HepG2 (cell line): ENCODE data around the gene SOX13.
A peak's percentile ranks its signal among the peaks of the same experiment; 100 is the strongest.

Experiments used
- EZH2 ChIP-seq: conservative IDR thresholded peaks from 2 replicates; pipeline ENCODE4 v1.6.1; 2012; ENCODE audit warnings: mild to moderate bottlenecking, low read depth, low read length, moderate library complexity
- GMEB2 ChIP-seq: IDR thresholded peaks from 2 replicates; pipeline ENCODE4 v1.6.1; 2016; ENCODE audit warnings: missing biosample characterization, missing genetic modification reagents, low read depth
- MAFK ChIP-seq, 2 experiments: IDR thresholded peaks in 1 of 2; conservative IDR thresholded peaks in 1 of 2; 2 replicates each; pipeline ENCODE4 v1.6.1; 2011; ENCODE audit warnings: improper control_type of control experiment in 2 of 2, low read length in 2 of 2
- MAX ChIP-seq: IDR thresholded peaks from 2 replicates; pipeline ENCODE4 v1.6.1; 2012; ENCODE audit warnings: inconsistent platforms
- PHF20 ChIP-seq: sonication (generic); formaldehyde crosslinking; IDR thresholded peaks from 2 replicates; pipeline ENCODE4 v1.5.0; 2020; ENCODE audit warnings: mild to moderate bottlenecking, missing genetic modification reagents
- TBX2 ChIP-seq: sonication (generic); formaldehyde crosslinking; IDR thresholded peaks from 2 replicates; pipeline ENCODE4 v1.5.0; 2020; ENCODE audit warnings: missing genetic modification reagents, mild to moderate bottlenecking, borderline replicate concordance
- ZFP1 ChIP-seq: IDR thresholded peaks from 2 replicates; pipeline ENCODE4 v1.6.1; 2016

- TF ChIP-seq ZFP1 (CRISPR knock-in tag): no peak
- TF ChIP-seq EZH2: no peak
- TF ChIP-seq TBX2 (CRISPR knock-in tag): peak; percentile 26; the same call in 1 of the 2 replicates
- no peak for TF ChIP-seq MAX
- peak; percentile 48; the same call in 1 of the 2 replicates for TF ChIP-seq PHF20 (CRISPR knock-in tag)
- TF ChIP-seq GMEB2 (CRISPR knock-in tag): no peak
- no peak for TF ChIP-seq MAFK (conservative IDR thresholded peaks at IDR 0.05 in 1 of 2, IDR thresholded peaks at IDR 0.05 in 1 of 2; ENCODE audit: low read length in 2 of 2)
Observed at GRCh38 chr1:204151552-204152309, 78.8 kb downstream of the SOX13 start, which contains the start of gene ETNK2.
